Cardiac fibroblast (primary cell): Measurements from ENCODE around the gene PLIN5.

Source experiments
- DNase-seq, 2 donors: peaks; one replicate each; pipeline versions ENCODE4 v3.0.0 to v3.0.0-alpha.2; 2010; ENCODE audit warnings: low read depth in 2 of 2
- H3K4me3 ChIP-seq, 2 donors: replicated peaks in 1 of 2; 1 replicate in 1 of 2; 2 replicates in 1 of 2; pipeline ENCODE4 v1.5.1; 2011; ENCODE audit warnings: low read depth in 2 of 2, low read length in 2 of 2, mild to moderate bottlenecking in 2 of 2, moderate library complexity in 1 of 2
- TF ChIP-seq, protein P1 (sequence below): IDR thresholded peaks from one replicate; pipeline ENCODE4 v1.5.1; 2011; ENCODE audit warnings: low read depth, mild to moderate bottlenecking, low read length, inconsistent platforms

Gene PLIN5

DNA sequence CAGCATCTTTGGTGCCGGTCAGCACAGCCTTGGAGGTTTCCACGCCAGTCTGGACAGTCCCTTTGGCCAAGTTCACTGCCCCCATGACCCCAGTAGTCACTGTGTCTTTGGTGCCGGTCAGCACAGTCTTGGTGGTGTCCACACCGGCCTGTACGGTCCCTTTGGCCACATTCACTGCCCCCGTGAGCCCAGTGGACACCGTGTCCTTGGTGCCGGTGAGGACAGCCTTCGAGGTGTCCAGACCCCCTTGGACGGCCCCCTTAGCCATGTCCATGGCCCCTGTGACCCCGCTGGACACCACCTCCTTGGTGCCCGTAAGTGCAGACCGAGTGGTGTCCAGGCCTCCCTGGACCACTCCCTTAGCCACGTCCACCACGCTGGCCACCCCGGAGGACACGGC lies 21.8 kb downstream of the PLIN5 start:
- no peak overlapping the region for H3K4me3 ChIP-seq
- DNase-seq: no peak
- TF ChIP-seq, protein P1, sequence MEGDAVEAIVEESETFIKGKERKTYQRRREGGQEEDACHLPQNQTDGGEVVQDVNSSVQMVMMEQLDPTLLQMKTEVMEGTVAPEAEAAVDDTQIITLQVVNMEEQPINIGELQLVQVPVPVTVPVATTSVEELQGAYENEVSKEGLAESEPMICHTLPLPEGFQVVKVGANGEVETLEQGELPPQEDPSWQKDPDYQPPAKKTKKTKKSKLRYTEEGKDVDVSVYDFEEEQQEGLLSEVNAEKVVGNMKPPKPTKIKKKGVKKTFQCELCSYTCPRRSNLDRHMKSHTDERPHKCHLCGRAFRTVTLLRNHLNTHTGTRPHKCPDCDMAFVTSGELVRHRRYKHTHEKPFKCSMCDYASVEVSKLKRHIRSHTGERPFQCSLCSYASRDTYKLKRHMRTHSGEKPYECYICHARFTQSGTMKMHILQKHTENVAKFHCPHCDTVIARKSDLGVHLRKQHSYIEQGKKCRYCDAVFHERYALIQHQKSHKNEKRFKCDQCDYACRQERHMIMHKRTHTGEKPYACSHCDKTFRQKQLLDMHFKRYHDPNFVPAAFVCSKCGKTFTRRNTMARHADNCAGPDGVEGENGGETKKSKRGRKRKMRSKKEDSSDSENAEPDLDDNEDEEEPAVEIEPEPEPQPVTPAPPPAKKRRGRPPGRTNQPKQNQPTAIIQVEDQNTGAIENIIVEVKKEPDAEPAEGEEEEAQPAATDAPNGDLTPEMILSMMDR: no peak

DNA sequence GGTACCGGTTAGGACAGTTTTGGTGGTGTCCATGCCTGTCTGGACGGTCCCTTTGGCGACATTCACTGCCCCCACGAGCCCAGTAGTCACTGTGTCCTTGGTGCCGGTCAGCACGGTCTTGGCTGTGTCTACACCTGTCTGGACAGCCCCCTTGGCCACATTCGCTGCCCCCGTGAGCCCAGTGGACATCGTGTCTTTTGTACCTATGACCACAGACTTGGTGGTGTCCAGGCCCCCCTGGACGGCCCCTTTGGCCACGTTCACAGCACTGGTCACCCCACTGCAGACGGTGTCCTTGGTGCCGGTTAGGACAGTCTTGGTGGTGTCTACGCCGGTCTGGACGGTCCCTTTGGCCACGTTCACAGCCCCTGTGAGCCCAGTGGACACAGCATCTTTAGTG lies 23.0 kb downstream of the PLIN5 start:
- no peak overlapping the region for H3K4me3 ChIP-seq
- DNase-seq: no peak
- TF ChIP-seq, protein P1: no peak

DNA sequence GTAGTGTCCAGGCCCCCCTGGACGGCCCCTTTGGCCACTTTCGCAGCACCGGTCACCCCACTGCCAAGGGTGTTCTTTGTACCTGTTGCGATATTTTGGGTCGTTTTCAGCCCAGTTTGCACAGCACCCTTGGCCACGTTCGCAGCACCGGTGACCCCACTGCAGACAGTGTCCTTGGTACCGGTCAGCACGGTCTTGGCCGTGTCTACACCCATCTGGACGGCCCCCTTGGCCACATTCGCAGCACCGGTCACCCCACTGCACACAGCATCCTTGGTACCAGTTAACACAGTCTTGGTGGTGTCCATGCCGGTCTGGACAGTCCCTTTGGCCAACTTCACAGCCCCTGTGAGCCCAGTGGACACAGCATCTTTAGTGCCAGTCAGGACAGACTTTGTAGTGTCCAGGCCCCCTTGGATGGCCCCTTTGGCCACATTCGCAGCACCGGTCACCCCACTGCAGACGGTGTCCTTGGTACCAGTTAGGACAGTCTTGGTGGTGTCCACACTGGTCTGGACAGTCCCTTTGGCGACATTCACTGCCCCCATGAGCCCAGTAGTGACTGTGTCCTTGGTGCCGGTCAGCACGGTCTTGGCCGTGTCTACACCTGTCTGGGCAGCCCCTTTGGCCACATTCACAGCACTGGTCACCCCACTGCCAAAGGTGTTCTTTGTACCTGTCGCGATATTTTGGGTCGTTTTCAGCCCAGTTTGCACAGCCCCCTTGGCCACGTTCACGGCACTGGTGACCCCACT lies 23.5 kb downstream of the PLIN5 start:
- no peak overlapping the region for H3K4me3 ChIP-seq
- no peak for DNase-seq
- TF ChIP-seq, protein P1: no peak

DNA sequence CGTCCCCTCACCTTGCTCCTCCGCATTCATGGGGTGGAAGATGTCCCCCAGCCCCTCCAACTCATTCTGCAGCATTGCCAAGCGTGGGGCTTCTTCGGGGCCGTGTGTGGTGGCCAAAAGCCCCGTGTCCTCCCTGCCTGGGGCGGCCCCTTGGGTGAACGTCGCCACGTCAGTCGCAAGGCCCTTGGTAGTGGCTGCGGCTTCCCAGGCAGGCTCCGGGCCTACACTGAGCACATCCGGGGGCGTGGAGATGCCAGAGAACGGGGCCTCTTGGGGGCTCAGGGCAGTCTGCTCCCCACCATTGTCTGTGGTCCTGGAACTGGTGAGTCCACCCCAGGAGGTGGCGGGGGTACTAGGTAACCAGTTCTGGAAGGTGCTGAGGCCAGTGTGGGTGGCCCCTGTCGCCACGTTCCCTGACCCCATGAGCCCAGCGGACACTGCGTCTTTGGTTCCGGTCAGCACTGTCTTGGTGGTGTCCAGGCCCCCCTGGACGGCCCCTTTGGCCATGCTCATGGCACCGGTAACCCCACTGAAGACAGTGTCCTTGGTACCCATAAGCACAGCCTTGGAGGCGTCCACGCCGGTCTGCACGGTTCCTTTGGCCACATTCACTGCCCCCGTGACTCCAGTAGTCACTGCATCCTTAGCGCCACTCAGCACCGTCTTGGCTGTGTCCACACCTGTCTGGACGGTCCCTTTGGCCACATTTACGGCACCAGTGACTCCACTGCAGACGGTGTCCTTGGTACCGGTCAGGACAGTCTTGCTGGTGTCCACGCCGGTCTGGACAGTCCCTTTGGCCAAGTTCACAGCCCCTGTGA lies 24.4 kb downstream of the PLIN5 start:
- TF ChIP-seq, protein P1: no peak
- no peak for DNase-seq
- H3K4me3 ChIP-seq: no peak overlapping the region

DNA sequence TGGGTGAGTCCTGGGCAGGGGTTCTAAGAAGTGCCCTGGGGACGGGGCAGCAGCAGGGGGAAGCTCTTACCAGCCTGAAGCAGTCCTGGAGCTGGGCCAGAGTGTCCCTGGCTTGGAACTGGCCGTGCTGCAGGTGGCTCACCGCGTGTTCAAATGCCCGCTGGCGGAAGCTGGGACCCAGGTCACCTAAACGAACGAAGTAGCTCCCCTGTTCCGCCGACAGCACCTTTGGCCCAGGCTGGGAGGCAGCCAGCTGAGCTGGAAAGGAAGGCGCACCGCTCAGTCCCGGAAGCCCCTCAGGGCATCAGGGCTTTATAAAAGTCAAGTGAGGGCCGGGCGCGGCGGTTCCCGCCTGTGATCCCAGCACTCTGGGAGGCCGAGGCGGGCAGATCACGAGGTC lies 26.3 kb downstream of the PLIN5 start:
- TF ChIP-seq, protein P1: no peak
- no peak for DNase-seq
- H3K4me3 ChIP-seq: no peak overlapping the region

DNA sequence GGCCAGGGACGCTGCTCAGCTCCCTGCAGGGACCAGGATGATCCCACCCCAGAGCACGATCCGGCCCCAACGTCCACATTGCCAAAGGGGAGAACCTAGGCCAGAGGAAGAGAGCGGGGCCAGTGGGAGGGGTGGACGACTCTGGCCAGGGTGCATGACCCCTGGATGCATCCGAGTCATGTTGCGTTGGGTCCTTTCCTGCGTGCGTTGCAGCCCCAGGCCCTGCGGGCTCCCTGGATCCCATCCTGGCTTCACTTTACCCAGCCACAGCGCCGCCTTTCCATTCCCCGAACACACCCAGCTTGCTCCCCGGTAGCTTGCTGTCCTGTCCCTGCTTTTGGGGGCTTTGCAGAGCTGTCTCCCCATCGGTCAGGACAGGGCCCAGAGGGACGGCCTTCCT lies 27.2 kb downstream of the PLIN5 start:
- TF ChIP-seq, protein P1: no peak
- H3K4me3 ChIP-seq: no peak overlapping the region
- no peak for DNase-seq

DNA sequence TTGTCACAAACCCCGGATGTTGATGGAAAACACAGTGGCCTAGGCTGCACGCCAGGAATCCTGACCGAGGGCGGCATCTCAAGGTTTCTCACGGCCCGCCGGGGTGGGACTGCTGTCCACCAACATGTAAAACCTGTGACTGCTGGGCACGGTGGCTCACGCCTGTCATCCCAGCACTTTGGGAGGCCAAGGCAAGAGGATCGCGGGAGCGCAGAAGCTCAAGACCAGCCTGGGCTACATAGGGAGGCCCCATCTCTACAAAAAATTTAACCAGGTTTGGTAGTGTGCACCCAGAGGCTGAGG lies 27.9 kb downstream of the PLIN5 start:
- TF ChIP-seq, protein P1: no peak
- DNase-seq: no peak
- no peak overlapping the region for H3K4me3 ChIP-seq
